GM10248 (cell line): ENCODE data around the gene TMPRSS13.

Experiments
- CTCF ChIA-PET: fragments of 300-600 bp; sonication (Branson Sonifier 250); formaldehyde crosslinking; extraction: SDS; loops from one replicate; lab custom pipeline; 2021; ENCODE audit warnings: antibody characterized with exemption; lab: Yijun Ruan, JAX
- POLR2A ChIA-PET: fragments of 350-650 bp; sonication (Branson Sonifier 250); formaldehyde crosslinking; extraction: SDS; loops from one replicate; lab custom pipeline; 2020; ENCODE audit warnings: antibody characterized with exemption; lab: Yijun Ruan, JAX
- DNase-seq: peaks from one replicate; pipeline ENCODE4 v3.0.0; 2012; ENCODE audit errors: extremely low spot score
- CTCF ChIP-seq: IDR thresholded peaks from 2 replicates; pipeline ENCODE4 v1.5.1; 2012; ENCODE audit warnings: mild to moderate bottlenecking, low read depth; ENCODE audit errors: extremely low read depth, missing control alignments, control extremely low read depth

Gene TMPRSS13

GRCh38 chr11:117944554-117944953, 15.4 kb upstream of the TMPRSS13 start:
- DNase-seq = no peak
- TF ChIP-seq CTCF = no peak
- POLR2A ChIA-PET = interaction anchor here (1.0 kb wide), 1 partner anchor 12 kb away, joined by 3 read pairs; no protein-coding TSS in a partner anchor
- CTCF ChIA-PET = interaction anchor here (1.2 to 7.5 kb wide), 12 partner anchors 10 to 519 kb away, joined by 3 to 169 read pairs (median 44); no protein-coding TSS in a partner anchor

- no peak for DNase-seq
- ChIA-PET CTCF (interaction anchor here (0.6 to 7.5 kb wide), 7 partner anchors 10 to 134 kb away, joined by 3 to 102 read pairs (median 5); no protein-coding TSS in a partner anchor), POLR2A (interaction anchor here (0.7 kb wide), 1 partner anchor 134 kb away, joined by 4 read pairs; no protein-coding TSS in a partner anchor)
- no peak for TF ChIP-seq CTCF
Measured at GRCh38 chr11:117941976-117942654, 12.9 kb upstream of the TMPRSS13 start.

- CTCF ChIA-PET = interaction anchor here (0.6 to 7.5 kb wide), 4 partner anchors 9 to 133 kb away, joined by 3 to 102 read pairs (median 6); no protein-coding TSS in a partner anchor
- POLR2A ChIA-PET = no interaction called here
- TF ChIP-seq CTCF = no peak
- DNase-seq = no peak
Measured at GRCh38 chr11:117941163-117941707, 12.0 kb upstream of the TMPRSS13 start.

GRCh38 chr11:117940736-117941135, 11.5 kb upstream of the TMPRSS13 start:
- ChIA-PET POLR2A (no interaction called here), CTCF (interaction anchor here (1.2 kb wide), 2 partner anchors 133 kb away, joined by 3 to 5 read pairs; no protein-coding TSS in a partner anchor)
- no peak for TF ChIP-seq CTCF
- no peak for DNase-seq

- TF ChIP-seq CTCF = no peak
- ChIA-PET CTCF (interaction anchor here (0.9 to 9.2 kb wide), 14 partner anchors 8 to 1246 kb away, joined by 3 to 135 read pairs (median 4); partner anchors contain the start of gene TMPRSS13), POLR2A (no interaction called here)
- DNase-seq = no peak
Measured at GRCh38 chr11:117936973-117937372, 7.8 kb upstream of the TMPRSS13 start.

- DNase-seq = no peak
- TF ChIP-seq CTCF = no peak
- ChIA-PET CTCF (interaction anchor here (1.0 to 9.2 kb wide), 6 partner anchors 11 to 127 kb away, joined by 3 to 135 read pairs (median 4); no protein-coding TSS in a partner anchor), POLR2A (no interaction called here)
Measured at GRCh38 chr11:117934526-117935307, 5.5 kb upstream of the TMPRSS13 start.
